ENCODE data around the gene ITGB1. TPM values are rescaled to one million over a fixed set of nuclear protein-coding genes. Genes with fewer than 3 reads are reported as not detected.

ITGB1 gene
- total RNA-seq, 2 experiments from 2014 or later = 82.4 to 82.9 TPM

DNA sequence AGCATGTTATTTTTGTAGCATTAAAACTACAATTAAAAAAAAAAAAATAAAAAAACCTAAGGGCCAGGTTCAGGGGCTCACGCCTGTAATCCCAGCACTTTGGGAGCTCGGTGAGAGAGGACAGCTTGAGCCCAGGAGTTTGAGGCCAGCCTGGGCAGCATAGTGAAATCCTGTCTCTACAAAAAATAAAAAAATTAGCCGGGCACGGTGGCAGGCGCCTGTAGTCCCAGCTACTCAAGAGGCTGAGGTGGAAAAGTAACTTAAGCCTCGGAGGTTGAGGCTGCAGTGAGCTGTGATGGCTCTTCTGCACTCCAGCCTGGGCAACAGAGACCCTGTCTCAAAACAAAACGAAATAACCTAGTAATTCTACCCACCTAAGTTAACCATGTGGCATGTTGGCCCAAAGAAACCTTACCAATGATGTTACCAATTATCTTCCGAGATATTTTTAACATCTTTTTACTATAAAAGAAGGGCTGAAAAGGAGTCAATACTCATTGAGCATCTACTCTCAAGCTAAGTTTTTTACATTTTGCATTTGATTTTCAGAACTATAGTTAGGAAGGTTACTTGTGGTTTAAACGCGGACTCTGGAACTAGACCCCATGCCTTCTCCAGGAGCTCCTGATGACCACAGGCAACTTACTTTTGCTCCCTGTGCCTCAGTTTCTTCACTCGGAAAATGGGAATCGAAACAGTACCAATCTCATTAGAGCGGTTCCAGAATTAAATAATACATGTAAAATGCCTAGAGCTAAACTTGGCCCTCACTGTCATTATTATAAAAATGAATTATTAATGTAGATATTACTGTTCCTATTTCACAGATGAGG lies 1.4 kb downstream of the ITGB1 start:
- CTCF ChIA-PET = interaction anchor here (0.9 to 1.6 kb wide), 3 partner anchors 18 to 199 kb away, joined by 3 to 4 read pairs (median 4); no protein-coding TSS in a partner anchor
- peaks cover 34% of the 10 kb centered on the region for H3K4me1 ChIP-seq (ENCODE audit: insufficient read depth, low read length)

DNA sequence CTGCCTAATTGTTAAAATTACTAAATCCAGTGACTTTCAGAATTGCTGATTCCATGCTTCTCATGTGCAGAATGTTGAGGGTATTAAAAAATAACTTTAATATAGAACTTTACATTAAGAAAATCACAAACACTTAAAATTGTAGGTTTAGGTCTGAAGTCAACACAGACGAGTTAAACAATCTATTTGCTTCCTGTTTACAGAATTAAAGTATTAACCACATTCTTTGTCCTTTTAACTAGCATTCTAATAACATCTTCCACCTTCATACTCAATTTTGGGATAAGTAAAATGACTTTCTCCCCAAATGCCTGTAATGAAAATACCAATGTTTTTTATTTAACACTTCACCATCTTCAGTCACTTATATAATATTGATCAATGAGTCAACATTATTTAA lies 2.2 kb downstream of the ITGB1 start:
- H3K4me1 ChIP-seq (ENCODE audit: insufficient read depth, low read length) = peaks cover 34% of the 10 kb centered on the region
- POLR2A ChIA-PET = interaction anchor here (0.6 to 2.0 kb wide), 3 partner anchors 21 to 160 kb away, joined by 3 to 5 read pairs (median 3); no protein-coding TSS in a partner anchor
- ATAC-seq (ENCODE audit: poor library complexity) (no peak), DNase-seq (no peak)
- H3K36me3 ChIP-seq (ENCODE audit: insufficient read depth, low read length) = no peaks in the 10 kb centered on the region
- no peaks in the 10 kb centered on the region for H3K9me3 Mint-ChIP-seq
- peak overlapping the region; percentile 90 for H3K4me3 Mint-ChIP-seq
- CTCF ChIA-PET = interaction anchor here (1.0 to 1.6 kb wide), 5 partner anchors 18 to 610 kb away, joined by 3 to 5 read pairs (median 4); no protein-coding TSS in a partner anchor
- peak overlapping the region in 1 of 2 donors; percentile 23 for H3K27ac ChIP-seq (ENCODE audit: low read depth in 1 of 2, low read length in 2 of 2)
- no peaks in the 10 kb centered on the region for H3K9me3 ChIP-seq (ENCODE audit: control insufficient read depth in 1 of 2, insufficient read depth in 1 of 2, low read length in 2 of 2)
- peaks cover 25% of the 10 kb centered on the region for H3K36me3 Mint-ChIP-seq (ENCODE audit: low read depth)
- no peaks in the 10 kb centered on the region for H3K27me3 ChIP-seq (ENCODE audit: control insufficient read depth in 1 of 2, insufficient read depth in 2 of 2, low read length in 2 of 2)
- H3K27ac Mint-ChIP-seq = peak overlapping the region; percentile 82
- H3K4me1 Mint-ChIP-seq (ENCODE audit: low read depth) = peaks cover 79% of the 10 kb centered on the region
- H3K4me3 ChIP-seq (ENCODE audit: low read length) = peak overlapping the region; percentile 93
- H3K27me3 Mint-ChIP-seq = no peaks in the 10 kb centered on the region
- TF ChIP-seq, protein P1, sequence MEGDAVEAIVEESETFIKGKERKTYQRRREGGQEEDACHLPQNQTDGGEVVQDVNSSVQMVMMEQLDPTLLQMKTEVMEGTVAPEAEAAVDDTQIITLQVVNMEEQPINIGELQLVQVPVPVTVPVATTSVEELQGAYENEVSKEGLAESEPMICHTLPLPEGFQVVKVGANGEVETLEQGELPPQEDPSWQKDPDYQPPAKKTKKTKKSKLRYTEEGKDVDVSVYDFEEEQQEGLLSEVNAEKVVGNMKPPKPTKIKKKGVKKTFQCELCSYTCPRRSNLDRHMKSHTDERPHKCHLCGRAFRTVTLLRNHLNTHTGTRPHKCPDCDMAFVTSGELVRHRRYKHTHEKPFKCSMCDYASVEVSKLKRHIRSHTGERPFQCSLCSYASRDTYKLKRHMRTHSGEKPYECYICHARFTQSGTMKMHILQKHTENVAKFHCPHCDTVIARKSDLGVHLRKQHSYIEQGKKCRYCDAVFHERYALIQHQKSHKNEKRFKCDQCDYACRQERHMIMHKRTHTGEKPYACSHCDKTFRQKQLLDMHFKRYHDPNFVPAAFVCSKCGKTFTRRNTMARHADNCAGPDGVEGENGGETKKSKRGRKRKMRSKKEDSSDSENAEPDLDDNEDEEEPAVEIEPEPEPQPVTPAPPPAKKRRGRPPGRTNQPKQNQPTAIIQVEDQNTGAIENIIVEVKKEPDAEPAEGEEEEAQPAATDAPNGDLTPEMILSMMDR (IDR thresholded peaks at IDR 0.05) = no peak
- intact Hi-C loops (cut with DNase I, micrococcal nuclease) = loop anchor here (2.0 to 10.0 kb wide), 4 partner anchors 17 to 571 kb away; no protein-coding TSS in a partner anchor

More for the DNA sequence above, 1.4 kb downstream of the ITGB1 start:
- intact Hi-C loops (cut with DNase I, micrococcal nuclease) = loop anchor here (5.0 to 10.0 kb wide), 3 partner anchors 181 to 572 kb away; no protein-coding TSS in a partner anchor
- peaks cover 71% of the 10 kb centered on the region for H3K4me1 Mint-ChIP-seq (ENCODE audit: low read depth)
- H3K4me3 Mint-ChIP-seq = peak overlapping the region; percentile 90
- Histone ChIP-seq H3K27me3 (ENCODE audit: control insufficient read depth in 1 of 2, insufficient read depth in 2 of 2, low read length in 2 of 2) (no peaks in the 10 kb centered on the region), H3K9me3 (ENCODE audit: control insufficient read depth in 1 of 2, insufficient read depth in 1 of 2, low read length in 2 of 2) (no peaks in the 10 kb centered on the region), H3K4me3 (ENCODE audit: low read length) (peak overlapping the region; percentile 93), H3K27ac (ENCODE audit: low read depth in 1 of 2, low read length in 2 of 2) (peak overlapping the region; percentile 60 to 67), H3K36me3 (ENCODE audit: insufficient read depth, low read length) (no peaks in the 10 kb centered on the region)
- no peaks in the 10 kb centered on the region for H3K9me3 Mint-ChIP-seq
- peaks cover 25% of the 10 kb centered on the region for H3K36me3 Mint-ChIP-seq (ENCODE audit: low read depth)
- no peaks in the 10 kb centered on the region for H3K27me3 Mint-ChIP-seq
- H3K27ac Mint-ChIP-seq = peak overlapping the region; percentile 82
- POLR2A ChIA-PET = interaction anchor here (0.6 to 2.0 kb wide), 10 partner anchors 8 to 758 kb away, joined by 3 to 12 read pairs (median 4); no protein-coding TSS in a partner anchor
- DNase-seq = no peak
- TF ChIP-seq, protein P1 (IDR thresholded peaks at IDR 0.05) = no peak
- ATAC-seq (ENCODE audit: poor library complexity) = no peak

DNA sequence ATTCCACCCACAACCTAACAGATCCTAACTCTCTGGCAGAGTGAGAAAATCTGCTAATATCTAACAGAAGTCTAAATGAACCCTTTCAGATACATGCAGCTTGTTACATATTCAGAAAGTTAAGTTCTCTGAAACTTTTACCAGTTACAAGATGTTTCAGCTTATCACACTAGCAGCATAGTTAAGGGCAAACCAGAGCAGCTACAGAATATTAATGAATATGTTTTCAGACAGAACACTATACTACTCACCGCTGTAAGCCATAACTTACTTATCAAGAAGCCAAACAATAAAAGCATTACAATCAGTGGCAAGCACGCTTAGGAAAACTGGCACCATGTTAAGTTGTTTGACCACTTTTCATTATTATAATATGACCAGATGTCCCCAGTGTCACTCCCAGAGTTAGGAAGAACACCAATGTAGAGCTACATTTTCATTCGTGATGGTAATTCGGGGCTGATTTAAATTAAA lies 2.7 kb downstream of the ITGB1 start:
- Mint-ChIP-seq H3K4me3 (peak overlapping the region; percentile 90), H3K27ac (peak overlapping the region; percentile 82), H3K9me3 (no peaks in the 10 kb centered on the region), H3K36me3 (ENCODE audit: low read depth) (peaks cover 25% of the 10 kb centered on the region), H3K4me1 (ENCODE audit: low read depth) (peaks cover 82% of the 10 kb centered on the region), H3K27me3 (no peaks in the 10 kb centered on the region)
- Histone ChIP-seq H3K4me3 (ENCODE audit: low read length) (peak overlapping the region; percentile 93), H3K36me3 (ENCODE audit: insufficient read depth, low read length) (no peaks in the 10 kb centered on the region), H3K9me3 (ENCODE audit: control insufficient read depth in 1 of 2, insufficient read depth in 1 of 2, low read length in 2 of 2) (no peaks in the 10 kb centered on the region), H3K27me3 (ENCODE audit: control insufficient read depth in 1 of 2, insufficient read depth in 2 of 2, low read length in 2 of 2) (no peaks in the 10 kb centered on the region), H3K27ac (ENCODE audit: low read depth in 1 of 2, low read length in 2 of 2) (peak overlapping the region in 1 of 2 donors; percentile 23), H3K4me1 (ENCODE audit: insufficient read depth, low read length) (peaks cover 34% of the 10 kb centered on the region)
- ATAC-seq (ENCODE audit: poor library complexity) = no peak
- CTCF ChIA-PET = interaction anchor here (1.0 to 1.5 kb wide), 5 partner anchors 17 to 609 kb away, joined by 3 to 5 read pairs (median 4); no protein-coding TSS in a partner anchor
- intact Hi-C loops (cut with DNase I, micrococcal nuclease) = loop anchor here (2.0 to 10.0 kb wide), 4 partner anchors 17 to 571 kb away; no protein-coding TSS in a partner anchor
- TF ChIP-seq, protein P1 (IDR thresholded peaks at IDR 0.05) = no peak
- DNase-seq = no peak
- POLR2A ChIA-PET = interaction anchor here (0.6 to 2.0 kb wide), 5 partner anchors 22 to 609 kb away, joined by 3 to 6 read pairs (median 4); no protein-coding TSS in a partner anchor
